IMR-90 (cell line): Measurements from ENCODE around the gene SP7. TPM values are rescaled to one million over a fixed set of nuclear protein-coding genes. Genes with fewer than 3 reads are reported as not detected.

Experiments used
- ATAC-seq: fragments of 200-7000 bp; cut with Tn5 transposase; 2 replicates; pipeline ENCODE4 v1.9.1; 2020; ENCODE audit warnings: low read depth, mild to moderate bottlenecking, moderate library complexity
- BruUV-seq: library from RNA; stranded (reverse); fragments of 400-500 nt; replicated peaks from 2 replicates; lab custom pipeline; 2021; lab: Mats Ljungman, UMichigan
- CTCF ChIA-PET: fragments of 300-600 bp; formaldehyde crosslinking; extraction: SDS; loops from one replicate; lab custom pipeline; 2021; ENCODE audit warnings: antibody characterized with exemption; lab: Yijun Ruan, JAX
- POLR2A ChIA-PET: fragments of 300-600 bp; sonication (Branson Sonifier 250); formaldehyde crosslinking; loops from one replicate; lab custom pipeline; 2022; ENCODE audit warnings: antibody characterized with exemption; ENCODE audit not compliant: unreplicated experiment; lab: Charles Lee
- DNase-seq: peaks from one replicate; pipeline ENCODE4 v3.0.0; 2013
- H2AFZ ChIP-seq: replicated peaks from 2 replicates; pipeline ENCODE3; 2013; ENCODE audit warnings: low read length, mild to moderate bottlenecking; ENCODE audit not compliant: poor library complexity
- H2AK5ac ChIP-seq: 2 replicates; pipeline ENCODE4 v1.6.1; 2013; ENCODE audit warnings: low read depth, low read length, inconsistent platforms
- H2AK9ac ChIP-seq: replicated peaks from 2 replicates; pipeline ENCODE3; 2013; ENCODE audit warnings: mild to moderate bottlenecking, low read depth, low read length, moderate library complexity; ENCODE audit not compliant: poor library complexity
- H2BK120ac ChIP-seq: 2 replicates; pipeline ENCODE4 v1.6.1; 2013; ENCODE audit warnings: low read depth, low read length, inconsistent platforms
- H2BK15ac ChIP-seq: 3 replicates; pipeline ENCODE4 v1.6.1; 2013; ENCODE audit warnings: low read depth, low read length, inconsistent platforms
- H2BK20ac ChIP-seq: 2 replicates; pipeline ENCODE4 v1.6.1; 2013; ENCODE audit warnings: low read depth, mild to moderate bottlenecking, inconsistent platforms, low read length, moderate library complexity
- H2BK5ac ChIP-seq: 2 replicates; pipeline ENCODE4 v1.6.1; 2013; ENCODE audit warnings: mild to moderate bottlenecking, low read depth, low read length, inconsistent platforms; ENCODE audit not compliant: poor library complexity, severe bottlenecking
- H3K14ac ChIP-seq: replicated peaks from 2 replicates; pipeline ENCODE4 v1.6.1; 2013; ENCODE audit warnings: low read depth, low read length, inconsistent platforms
- H3K18ac ChIP-seq: 2 replicates; pipeline ENCODE4 v1.6.1; 2013; ENCODE audit warnings: low read depth, low read length, control low read depth
- H3K23ac ChIP-seq: 2 replicates; pipeline ENCODE4 v1.6.1; 2013; ENCODE audit warnings: low read depth, low read length, inconsistent platforms
- H3K27ac ChIP-seq: 2 replicates; pipeline ENCODE4 v1.5.1; 2013; ENCODE audit warnings: mild to moderate bottlenecking, control low read depth, low read length; ENCODE audit not compliant: insufficient read depth
- H3K27me3 ChIP-seq: 2 replicates; pipeline ENCODE4 v1.6.1; 2013; ENCODE audit warnings: low read length; ENCODE audit not compliant: control insufficient read depth, insufficient read depth
- H3K36me3 ChIP-seq: 2 replicates; pipeline ENCODE4 v1.6.1; 2013; ENCODE audit warnings: low read length, mixed read lengths; ENCODE audit not compliant: control insufficient read depth, insufficient read depth
- H3K4ac ChIP-seq: 2 replicates; pipeline ENCODE4 v1.6.1; 2013; ENCODE audit warnings: low read depth, low read length, inconsistent platforms
- H3K4me1 ChIP-seq: 2 replicates; pipeline ENCODE4 v1.6.1; 2013; ENCODE audit warnings: low read length, mixed read lengths; ENCODE audit not compliant: control insufficient read depth, insufficient read depth
- H3K4me2 ChIP-seq: 2 replicates; pipeline ENCODE4 v1.6.1; 2013; ENCODE audit warnings: low read depth, mild to moderate bottlenecking, control low read depth, low read length, moderate library complexity
- H3K4me3 ChIP-seq: 2 replicates; pipeline ENCODE4 v1.5.1; 2013; ENCODE audit warnings: low read depth, mild to moderate bottlenecking, control low read depth, low read length, moderate library complexity; ENCODE audit not compliant: insufficient read depth
- H3K56ac ChIP-seq: 2 replicates; pipeline ENCODE4 v1.6.1; 2013; ENCODE audit warnings: low read length, inconsistent platforms; ENCODE audit not compliant: insufficient read depth; ENCODE audit errors: extremely low read depth
- H3K79me1 ChIP-seq, 2 experiments: 2 replicates each; pipeline ENCODE4 v1.6.1; 2013; ENCODE audit warnings: low read length in 2 of 2, inconsistent platforms in 1 of 2, low read depth in 1 of 2
- H3K9ac ChIP-seq: 2 replicates; pipeline ENCODE4 v1.6.1; 2013; ENCODE audit warnings: low read depth, low read length, control low read depth
- H3K9me1 ChIP-seq: 2 replicates; pipeline ENCODE4 v1.6.1; 2013; ENCODE audit warnings: low read length, inconsistent platforms; ENCODE audit not compliant: insufficient read depth
- H3K9me3 ChIP-seq: 2 replicates; pipeline ENCODE4 v1.6.1; 2013; ENCODE audit warnings: low read length; ENCODE audit not compliant: control insufficient read depth, insufficient read depth
- H4K20me1 ChIP-seq: 2 replicates; pipeline ENCODE4 v1.6.1; 2013; ENCODE audit warnings: low read length, inconsistent platforms; ENCODE audit not compliant: insufficient read depth
- H4K5ac ChIP-seq: 2 replicates; pipeline ENCODE4 v1.6.1; 2013; ENCODE audit warnings: mild to moderate bottlenecking, low read depth, low read length, control low read depth
- H4K8ac ChIP-seq, 2 experiments: 2 replicates each; pipeline ENCODE4 v1.6.1; 2013; ENCODE audit warnings: low read depth in 2 of 2, low read length in 2 of 2, control low read depth in 1 of 2, inconsistent platforms in 1 of 2
- H4K91ac ChIP-seq: 2 replicates; pipeline ENCODE4 v1.6.1; 2013; ENCODE audit warnings: low read depth, low read length, inconsistent platforms; ENCODE audit not compliant: insufficient read depth
- BHLHE40 ChIP-seq: fragments of 150-350 bp; IDR thresholded peaks from 2 replicates; pipeline ENCODE4 v1.6.1; 2016; ENCODE audit warnings: mild to moderate bottlenecking, low read depth, low read length
- CHD1 ChIP-seq: IDR thresholded peaks from 2 replicates; pipeline ENCODE4 v1.6.1; 2012; ENCODE audit warnings: low read depth, low read length, improper control_type of control experiment
- FOS ChIP-seq: fragments of 150-350 bp; IDR thresholded peaks from 2 replicates; pipeline ENCODE4 v1.6.1; 2016; ENCODE audit warnings: low read depth, low read length
- MAFK ChIP-seq: IDR thresholded peaks from 2 replicates; pipeline ENCODE4 v1.6.1; 2012; ENCODE audit warnings: low read depth, low read length, improper control_type of control experiment
- MAZ ChIP-seq: IDR thresholded peaks from 2 replicates; pipeline ENCODE4 v1.6.1; 2012; ENCODE audit warnings: low read depth, mild to moderate bottlenecking, low read length, improper control_type of control experiment, moderate library complexity, borderline replicate concordance
- MXI1 ChIP-seq: IDR thresholded peaks from 2 replicates; pipeline ENCODE4 v1.6.1; 2012; ENCODE audit warnings: low read depth, mild to moderate bottlenecking, low read length, moderate library complexity, borderline replicate concordance
- NFE2L2 ChIP-seq: fragments of 150-350 bp; IDR thresholded peaks from 2 replicates; pipeline ENCODE4 v1.6.1; 2016; ENCODE audit warnings: low read depth, mild to moderate bottlenecking, low read length
- POLR2A ChIP-seq: IDR thresholded peaks from 2 replicates; pipeline ENCODE4 v1.6.1; 2012; ENCODE audit warnings: mild to moderate bottlenecking, low read depth, low read length
- RAD21 ChIP-seq: IDR thresholded peaks from 2 replicates; pipeline ENCODE4 v1.6.1; 2012; ENCODE audit warnings: low read length, improper control_type of control experiment
- RCOR1 ChIP-seq: IDR thresholded peaks from 2 replicates; pipeline ENCODE4 v1.6.1; 2012; ENCODE audit warnings: mild to moderate bottlenecking, low read length, improper control_type of control experiment; ENCODE audit not compliant: insufficient replicate concordance
- SMC3 ChIP-seq: fragments of 150-350 bp; IDR thresholded peaks from 2 replicates; pipeline ENCODE4 v1.6.1; 2016; ENCODE audit warnings: low read depth, mild to moderate bottlenecking, antibody characterized with exemption, low read length, moderate library complexity
- WGBS, 2 experiments: methylation state at CpG; one replicate each; pipeline versions ENCODE4 v1.1.5 to v1.1.7; 2013; ENCODE audit warnings: missing lambda C conversion rate in 2 of 2; ENCODE audit not compliant: insufficient read length in 1 of 2; ENCODE audit errors: extremely low coverage in 2 of 2; 5-methylcytosine and 5-hydroxymethylcytosine counted together
- dilution Hi-C: fragments of 300-500 bp; cut with HindIII; formaldehyde crosslinking; loops from one replicate; pipeline ENCODE4 v1.14.3; 2018; ENCODE audit warnings: low sequenced_read_pairs; ENCODE audit not compliant: unreplicated experiment
- in situ Hi-C: fragments of 300-500 bp; cut with MboI; formaldehyde crosslinking; loops from 3 replicates; pipeline ENCODE4 v1.14.3; 2019; ENCODE audit warnings: low sequenced_read_pairs, inconsistent platforms, mixed read lengths
- intact Hi-C: fragments of 100-400 bp; cut with micrococcal nuclease; formaldehyde crosslinking; loops from 2 replicates; pipeline ENCODE4 v1.10.0; 2022
- polyA plus RNA-seq, 3 experiments: library from polyadenylated mRNA; depleted of rRNA; stranded (reverse); fragments of >200 nt; gene quantifications; 2 replicates each; pipeline ENCODE4 v1.2.3, GENCODE V29; 2012; ENCODE audit warnings: low replicate concordance in 1 of 3
- total RNA-seq: library from RNA; depleted of rRNA; stranded (reverse); fragments of >200 nt; gene quantifications from 2 replicates; pipeline ENCODE4 v1.2.3, GENCODE V29; 2012
- TF ChIP-seq, protein P1 (sequence below): fragments of 150-350 bp; IDR thresholded peaks from 2 replicates; pipeline ENCODE4 v1.6.1; 2017; ENCODE audit warnings: mild to moderate bottlenecking, antibody characterized with exemption, low read length, low read depth
- TF ChIP-seq, protein P2 (sequence below): fragments of 150-350 bp; IDR thresholded peaks from 2 replicates; pipeline ENCODE4 v1.6.1; 2016; ENCODE audit warnings: low read depth, mild to moderate bottlenecking, low read length, moderate library complexity, borderline replicate concordance

The SP7 gene
- total and polyA plus RNA-seq, 2 of the 4 experiments (the other 2 are of a cell fraction), result not detected

DNA sequence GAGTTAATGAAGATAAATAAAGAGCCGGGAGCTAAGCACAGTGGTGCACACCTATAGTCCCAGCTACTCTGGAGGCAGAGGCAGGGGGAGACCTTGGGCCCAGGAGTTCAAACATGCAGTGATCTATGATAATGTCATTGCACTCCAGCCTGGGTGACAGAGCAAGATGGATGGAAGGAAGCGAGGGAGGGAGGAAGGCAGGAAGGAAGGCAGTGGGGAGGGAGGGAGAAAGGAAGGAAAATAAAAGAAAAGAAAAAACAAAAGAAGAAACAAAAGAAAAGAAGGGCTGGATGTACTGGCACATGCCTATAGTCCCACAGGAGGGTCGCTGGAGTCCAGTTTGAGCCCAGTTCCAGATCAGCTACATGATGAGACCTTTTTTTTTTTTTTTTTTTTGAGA lies 19.0 kb upstream of the SP7 start:
- Histone ChIP-seq H2AFZ (no peak overlapping the region), H2BK15ac (no peak overlapping the region), H4K91ac (no peak overlapping the region), H3K23ac (no peak overlapping the region), H4K5ac (no peak overlapping the region), H3K79me1 (no peaks in the 10 kb centered on the region), H2AK5ac (no peak overlapping the region), H3K4ac (no peak overlapping the region), H2BK20ac (no peak overlapping the region), H4K8ac (no peak overlapping the region), H3K56ac (no peak overlapping the region), H2BK5ac (no peak overlapping the region), H3K9ac (no peak overlapping the region), H3K18ac (no peak overlapping the region), H3K4me2 (no peak overlapping the region), H3K4me3 (no peak overlapping the region), H3K4me1 (no peaks in the 10 kb centered on the region), H3K14ac (no peak overlapping the region), H3K9me1 (no peaks in the 10 kb centered on the region), H3K9me3 (no peaks in the 10 kb centered on the region), H3K27ac (no peak overlapping the region), H2BK120ac (no peak overlapping the region), H3K36me3 (no peaks in the 10 kb centered on the region), H2AK9ac (no peak overlapping the region), H4K20me1 (no peaks in the 10 kb centered on the region), H3K27me3 (no peaks in the 10 kb centered on the region)
- POLR2A ChIA-PET, result interaction anchor here (0.6 kb wide), 1 partner anchor 26 kb away, joined by 4 read pairs; no protein-coding TSS in a partner anchor
- dilution Hi-C loops, result no loop called here
- DNase-seq (no peak), ATAC-seq (no peak)
- CTCF ChIA-PET, result interaction anchor here (0.6 to 4.1 kb wide), 2 partner anchors 57 to 67 kb away, joined by 3 to 40 read pairs; partner anchors contain the start of gene AMHR2
- in situ Hi-C loops, result loop anchor here (5.0 kb wide), 1 partner anchor 62 kb away; no protein-coding TSS in a partner anchor
- no peak for TF ChIP-seq NFE2L2
- no peak for TF ChIP-seq BHLHE40
- no peak for TF ChIP-seq RAD21
- TF ChIP-seq, protein P1, sequence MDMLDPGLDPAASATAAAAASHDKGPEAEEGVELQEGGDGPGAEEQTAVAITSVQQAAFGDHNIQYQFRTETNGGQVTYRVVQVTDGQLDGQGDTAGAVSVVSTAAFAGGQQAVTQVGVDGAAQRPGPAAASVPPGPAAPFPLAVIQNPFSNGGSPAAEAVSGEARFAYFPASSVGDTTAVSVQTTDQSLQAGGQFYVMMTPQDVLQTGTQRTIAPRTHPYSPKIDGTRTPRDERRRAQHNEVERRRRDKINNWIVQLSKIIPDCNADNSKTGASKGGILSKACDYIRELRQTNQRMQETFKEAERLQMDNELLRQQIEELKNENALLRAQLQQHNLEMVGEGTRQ, result no peak
- TF ChIP-seq FOS, result no peak
- TF ChIP-seq, protein P2, sequence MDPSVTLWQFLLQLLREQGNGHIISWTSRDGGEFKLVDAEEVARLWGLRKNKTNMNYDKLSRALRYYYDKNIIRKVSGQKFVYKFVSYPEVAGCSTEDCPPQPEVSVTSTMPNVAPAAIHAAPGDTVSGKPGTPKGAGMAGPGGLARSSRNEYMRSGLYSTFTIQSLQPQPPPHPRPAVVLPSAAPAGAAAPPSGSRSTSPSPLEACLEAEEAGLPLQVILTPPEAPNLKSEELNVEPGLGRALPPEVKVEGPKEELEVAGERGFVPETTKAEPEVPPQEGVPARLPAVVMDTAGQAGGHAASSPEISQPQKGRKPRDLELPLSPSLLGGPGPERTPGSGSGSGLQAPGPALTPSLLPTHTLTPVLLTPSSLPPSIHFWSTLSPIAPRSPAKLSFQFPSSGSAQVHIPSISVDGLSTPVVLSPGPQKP, result no peak
- no peak for TF ChIP-seq MAFK
- no peak for TF ChIP-seq CHD1
- TF ChIP-seq MAZ, result no peak
- TF ChIP-seq POLR2A, result no peak
- TF ChIP-seq MXI1, result no peak
- TF ChIP-seq SMC3, result no peak
- TF ChIP-seq RCOR1, result no peak
- no TSS peak for BruUV-seq
- WGBS, 2 experiments, result 13% methylated on average over 1 of the region's 3 CpGs; no CpG with 5 or more reads in 1 of the 2 experiments
- intact Hi-C loops, result no loop called here
